HG03159 (cell line): Measurements from ENCODE around the gene NCKAP5L.
"Not testable (repeated sequence)": the region's sequence is repeated elsewhere in the genome, so short reads cannot be mapped to it uniquely, and the experiment has no call there.

ENCODE experiments used
- ATAC-seq: cut with Tn5 transposase; IDR thresholded peaks from one replicate; pipeline ENCODE4 v1.9.1; 2021; ENCODE audit warnings: mild to moderate bottlenecking, moderate library complexity; ENCODE audit not compliant: unreplicated experiment

The NCKAP5L gene

GRCh38 chr12:49865109-49865781 lies 37.0 kb upstream of the NCKAP5L start:
- ATAC-seq = no peak

GRCh38 chr12:49864798-49865090 lies 36.5 kb upstream of the NCKAP5L start:
- ATAC-seq = no peak

GRCh38 chr12:49863946-49864797 lies 36.0 kb upstream of the NCKAP5L start:
- ATAC-seq = no peak

GRCh38 chr12:49860921-49861320 lies 32.7 kb upstream of the NCKAP5L start:
- ATAC-seq = not testable (repeated sequence)

- not testable (repeated sequence) for ATAC-seq
Observed at GRCh38 chr12:49855890-49856289, 27.7 kb upstream of the NCKAP5L start.

GRCh38 chr12:49854976-49855375 lies 26.8 kb upstream of the NCKAP5L start:
- no peak for ATAC-seq

- no peak for ATAC-seq
Observed at GRCh38 chr12:49853671-49854070, 25.5 kb upstream of the NCKAP5L start.

- no peak for ATAC-seq
Observed at GRCh38 chr12:49847161-49847560, 18.9 kb upstream of the NCKAP5L start.

GRCh38 chr12:49846032-49846431 lies 17.8 kb upstream of the NCKAP5L start:
- ATAC-seq = no peak

GRCh38 chr12:49843876-49844437 lies 15.7 kb upstream of the NCKAP5L start:
- ATAC-seq = no peak

- no peak for ATAC-seq
Observed at GRCh38 chr12:49843411-49843810, 15.2 kb upstream of the NCKAP5L start.

GRCh38 chr12:49842519-49843352 lies 14.5 kb upstream of the NCKAP5L start, which contains the start of gene BCDIN3D:
BCDIN3D (minus strand) TSS chr12:49843106; CDS start chr12:49843087, 19 bp downstream.
- peak; percentile 88 for ATAC-seq

GRCh38 chr12:49838973-49839633 lies 10.9 kb upstream of the NCKAP5L start:
- no peak for ATAC-seq

- no peak for ATAC-seq
Observed at GRCh38 chr12:49832836-49833421, 4.7 kb upstream of the NCKAP5L start.

- ATAC-seq = no peak
Observed at GRCh38 chr12:49831717-49832116, 3.5 kb upstream of the NCKAP5L start.

- peak; percentile 4 for ATAC-seq
Observed at GRCh38 chr12:49827401-49828099, 663 bp downstream of the NCKAP5L start.

- no peak for ATAC-seq
Observed at GRCh38 chr12:49827051-49827400, 1.2 kb downstream of the NCKAP5L start.

GRCh38 chr12:49825971-49826421 lies 2.2 kb downstream of the NCKAP5L start:
- no peak for ATAC-seq

- no peak for ATAC-seq
Observed at GRCh38 chr12:49825360-49825970, 2.7 kb downstream of the NCKAP5L start.
